NCI-H1694 treated with DMSO at 0.1 percent for 48 hours (cell line): Measurements from ENCODE around the gene FOXD2.

ENCODE experiments used
- DNase-seq: peaks from one replicate; lab custom pipeline; 2025; lab: John Stamatoyannopoulos, UW

Gene FOXD2

DNA sequence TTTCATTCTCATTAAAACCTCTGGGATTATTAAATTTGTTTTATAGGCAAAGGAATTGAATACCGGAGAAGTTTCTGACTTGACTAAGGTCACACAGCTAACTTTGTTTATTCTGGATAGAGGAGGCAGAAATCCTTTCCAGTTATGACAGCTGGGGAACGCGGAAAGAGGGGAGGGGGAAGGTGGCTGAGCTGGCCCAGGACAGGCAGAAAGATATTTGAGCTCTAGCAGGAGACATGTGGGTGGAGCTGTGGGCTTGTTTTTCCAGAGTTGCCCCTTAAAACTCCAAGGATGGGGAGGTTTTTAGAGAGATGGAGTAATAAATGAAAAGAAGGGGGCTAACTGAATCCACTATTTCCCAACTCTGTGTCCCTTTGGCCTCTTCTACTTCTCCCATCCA is 27.8 kb downstream of the FOXD2 start:
- DNase-seq = no peak

DNA sequence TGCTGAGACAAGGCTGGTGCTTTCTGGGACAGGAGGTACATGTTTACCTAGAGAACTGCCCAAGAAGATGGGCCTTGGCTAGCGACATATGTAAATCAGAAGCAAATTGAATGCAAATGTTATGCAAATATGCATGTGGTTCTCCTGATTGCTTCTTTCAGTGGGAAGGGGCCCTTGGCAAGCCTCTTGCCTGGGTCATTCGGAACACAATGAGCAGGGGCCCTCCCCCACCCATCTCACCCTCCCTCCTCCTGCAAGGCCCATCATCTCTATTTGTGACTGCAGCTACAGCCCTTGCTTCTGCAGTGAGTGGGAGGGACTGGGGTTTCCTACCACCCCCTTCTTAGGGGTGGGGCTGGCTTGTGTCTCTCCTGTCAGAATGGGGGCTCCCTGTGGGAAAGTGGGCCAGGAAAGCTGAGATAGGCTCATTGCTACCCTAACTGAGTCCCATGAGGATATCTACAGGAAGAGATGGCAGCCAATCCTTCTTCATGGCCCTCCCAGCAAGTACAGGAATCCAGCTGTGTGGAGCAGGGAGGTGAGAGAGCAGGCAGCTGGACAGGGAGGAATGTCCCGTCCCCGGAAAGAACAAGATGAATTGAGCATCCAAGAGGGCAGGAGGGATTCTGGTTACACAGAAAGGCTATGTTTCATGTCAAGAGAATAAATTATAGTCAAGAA is 31.0 kb downstream of the FOXD2 start:
- no peak for DNase-seq

DNA sequence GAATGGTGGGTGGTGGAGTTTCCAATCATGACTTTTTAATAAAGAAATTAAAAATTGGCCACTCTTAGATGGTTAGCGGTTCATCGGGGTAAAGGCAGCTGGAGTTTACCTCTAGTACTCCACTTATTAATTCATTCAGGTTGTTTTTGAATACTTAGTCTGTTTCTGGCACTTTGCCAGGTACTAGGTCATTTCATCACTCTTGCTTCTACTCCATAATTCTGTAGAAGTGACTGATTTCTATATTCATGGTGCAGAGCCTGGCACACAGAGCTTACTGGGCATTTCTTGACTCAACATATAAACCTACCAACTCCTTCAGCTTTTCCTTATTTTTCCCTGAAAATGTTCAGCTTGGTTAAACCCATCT is 31.5 kb downstream of the FOXD2 start:
- no peak for DNase-seq

DNA sequence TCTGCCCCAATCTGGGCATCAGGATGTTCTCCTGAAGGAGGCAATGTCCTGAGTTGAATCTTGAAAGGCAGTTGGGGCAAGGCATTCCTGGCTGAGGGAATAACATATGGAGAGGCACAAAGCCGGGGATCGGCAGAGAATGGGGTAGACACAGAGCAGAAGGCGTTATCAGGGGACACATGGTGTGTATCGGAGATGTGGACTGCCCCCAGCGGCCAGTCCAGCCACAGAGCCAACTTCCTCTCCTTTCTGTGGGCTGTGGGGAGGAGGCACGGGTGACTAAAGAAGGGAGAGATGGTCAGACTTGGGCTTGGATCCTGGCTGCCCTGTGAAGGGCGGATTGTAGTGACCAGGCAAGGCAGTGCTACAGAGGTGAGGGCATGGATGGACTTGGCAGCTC is 32.1 kb downstream of the FOXD2 start:
- DNase-seq = no peak

DNA sequence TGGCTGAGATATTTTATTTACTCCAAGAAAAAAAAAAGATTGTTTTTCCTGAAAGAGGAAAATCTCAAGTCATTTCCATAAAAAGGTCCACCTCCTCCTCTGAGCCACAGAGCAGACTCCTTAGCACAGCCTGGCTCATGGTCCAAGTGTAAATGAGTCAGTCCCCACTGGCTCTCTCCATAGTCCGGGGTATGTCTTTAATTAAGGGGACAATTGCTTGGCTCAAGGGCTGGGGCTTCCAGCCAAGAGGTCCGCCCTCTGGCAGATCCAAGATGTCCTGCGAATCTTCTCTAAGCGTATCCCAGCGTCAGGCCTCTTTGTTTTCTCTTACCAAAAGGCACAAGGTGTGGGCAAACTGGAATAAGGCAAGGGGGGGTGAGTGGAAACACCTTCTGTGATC is 33.3 kb downstream of the FOXD2 start:
- DNase-seq = no peak

DNA sequence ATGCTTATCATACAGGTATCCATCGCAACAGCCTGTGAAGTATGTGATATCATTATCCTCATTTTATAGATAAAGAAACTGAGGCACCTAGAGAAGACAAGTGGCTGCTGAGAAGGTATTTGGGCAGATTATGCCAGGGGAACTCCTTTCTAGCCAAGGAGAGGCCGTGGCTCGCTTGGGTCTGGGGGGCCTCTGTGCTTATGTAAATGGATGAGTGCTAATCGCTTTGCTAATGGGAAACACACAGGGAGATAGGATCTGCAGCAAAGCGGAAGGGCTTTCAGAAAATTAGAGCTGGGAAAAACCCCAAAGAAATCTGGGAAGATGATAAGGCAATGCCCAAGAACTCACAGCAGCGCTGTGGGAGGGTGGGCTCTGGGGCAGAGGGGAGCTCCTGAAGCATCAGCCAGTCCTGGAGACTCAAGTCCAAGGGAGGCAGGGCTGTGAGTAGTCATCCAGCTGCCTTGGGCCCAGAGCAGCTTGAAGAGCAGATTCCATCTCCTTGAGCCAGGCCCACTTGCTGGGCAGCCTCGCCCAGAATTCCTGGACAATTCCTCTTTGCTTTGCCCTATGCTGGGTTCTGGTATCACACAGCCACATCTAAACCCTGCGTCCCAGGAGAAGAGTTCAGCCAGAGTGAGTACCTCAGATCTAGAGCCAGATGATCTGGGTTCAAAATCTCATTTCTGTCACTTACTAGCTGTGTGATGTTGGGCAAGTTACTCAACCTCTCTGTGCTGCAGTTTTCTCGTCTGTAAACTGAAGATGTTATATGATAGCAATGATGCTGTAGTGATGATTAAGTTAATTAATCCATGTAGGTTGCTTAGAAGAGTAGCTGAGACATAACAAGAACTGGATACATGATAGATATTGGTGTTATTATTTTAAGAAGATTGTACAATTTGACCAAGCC is 36.7 kb downstream of the FOXD2 start:
- DNase-seq = no peak

DNA sequence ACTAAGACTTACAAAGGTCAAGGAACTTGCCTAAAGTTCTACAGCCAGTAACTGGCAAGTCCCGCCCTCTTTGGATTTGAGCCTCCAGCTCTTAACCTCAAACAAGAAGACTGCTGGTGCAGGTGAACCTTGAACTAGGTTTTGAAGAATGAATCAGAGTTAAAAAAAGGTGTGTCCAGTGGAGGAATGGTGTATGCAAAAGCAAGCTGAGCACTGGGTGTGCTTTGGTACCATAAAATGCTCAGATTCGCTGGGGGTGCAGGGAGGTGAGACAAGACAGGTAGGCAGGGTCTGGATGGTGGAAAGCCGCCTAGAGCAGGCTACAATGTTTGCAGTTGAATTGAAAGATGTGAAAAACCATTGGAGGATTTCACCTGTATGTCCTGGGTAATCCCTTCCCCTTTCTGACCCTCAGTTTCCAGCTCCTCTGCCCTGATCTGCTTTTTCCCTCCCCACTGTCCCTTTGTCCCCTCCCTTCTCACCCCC is 39.8 kb downstream of the FOXD2 start:
- DNase-seq = no peak

DNA sequence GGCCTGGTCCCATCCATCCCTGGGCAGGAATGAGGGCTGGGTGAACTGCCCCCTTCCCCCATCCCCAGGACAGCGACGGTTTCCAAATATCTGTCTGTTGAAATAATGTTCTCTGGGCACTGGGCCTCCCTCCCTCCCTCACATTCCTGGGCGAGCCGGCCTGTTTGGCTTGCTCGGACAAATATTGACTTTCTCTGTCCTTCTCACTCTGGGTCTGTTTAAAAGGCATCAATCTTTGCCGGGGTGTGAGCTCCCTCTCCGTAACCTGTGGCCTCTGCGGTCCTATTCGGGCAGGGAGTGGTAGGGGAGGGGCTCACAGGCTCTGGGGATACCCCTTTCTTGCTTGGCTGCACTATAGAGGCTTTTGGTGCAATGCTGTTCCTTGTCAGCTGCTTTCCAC is 40.2 kb downstream of the FOXD2 start:
- DNase-seq = no peak

DNA sequence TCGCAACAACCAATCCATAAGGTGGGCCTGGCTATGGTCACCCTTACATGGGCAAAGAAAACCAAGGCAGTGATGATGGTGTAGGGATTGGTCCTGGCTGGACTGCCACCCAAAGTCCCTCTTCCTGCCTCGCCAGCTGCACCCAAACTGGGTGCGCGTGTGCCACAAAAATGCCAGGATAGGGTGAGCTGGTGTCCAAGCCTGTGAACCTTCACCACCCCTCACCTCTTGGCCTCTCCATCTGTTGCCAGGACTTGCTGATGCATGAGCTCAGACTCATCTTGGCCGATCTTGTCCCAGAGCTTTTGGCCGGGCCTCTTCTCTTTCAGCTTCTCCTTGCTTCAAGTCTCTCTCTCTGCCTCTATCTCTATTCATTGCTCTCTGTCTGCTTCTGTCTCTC is 41.8 kb downstream of the FOXD2 start:
- no peak for DNase-seq

DNA sequence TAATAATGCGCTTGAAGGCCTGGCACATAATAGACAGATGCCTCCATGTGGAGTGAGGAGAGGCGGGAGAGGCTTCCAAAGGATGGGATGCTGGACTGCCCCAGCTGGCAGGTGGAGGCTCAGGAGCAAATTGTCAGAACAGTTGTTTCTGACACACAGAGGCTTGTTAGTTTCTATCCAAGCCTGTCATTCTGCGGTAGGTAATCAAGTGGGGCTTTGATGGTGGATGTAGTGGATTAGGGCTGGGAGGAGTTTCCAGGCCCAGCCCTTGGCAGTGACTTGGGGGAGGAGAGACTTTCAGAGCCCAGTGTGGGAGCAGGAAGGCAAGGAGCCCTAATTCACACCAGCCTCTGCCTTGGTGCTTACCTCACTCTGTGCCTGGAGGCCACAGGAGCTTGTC is 44.1 kb downstream of the FOXD2 start:
- no peak for DNase-seq

DNA sequence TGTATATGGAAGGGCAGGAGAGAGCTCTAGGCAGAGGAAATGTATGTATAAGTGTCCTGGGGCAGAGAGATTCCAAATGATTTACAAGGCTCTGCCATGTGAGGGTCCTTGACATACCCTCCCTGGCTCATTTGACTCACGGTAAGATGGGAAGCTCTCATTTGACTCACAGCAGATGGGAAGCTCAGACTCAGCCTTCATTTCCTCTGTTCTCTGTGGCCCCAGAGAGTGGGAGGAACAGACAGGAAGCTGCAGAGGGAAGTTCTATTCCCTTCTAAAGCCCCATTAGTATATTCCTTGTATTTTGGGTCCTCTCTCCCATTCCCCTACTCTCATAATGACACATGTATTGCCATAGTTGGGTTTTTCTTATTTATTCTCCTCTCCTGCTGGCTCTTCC is 44.9 kb downstream of the FOXD2 start:
- no peak for DNase-seq

DNA sequence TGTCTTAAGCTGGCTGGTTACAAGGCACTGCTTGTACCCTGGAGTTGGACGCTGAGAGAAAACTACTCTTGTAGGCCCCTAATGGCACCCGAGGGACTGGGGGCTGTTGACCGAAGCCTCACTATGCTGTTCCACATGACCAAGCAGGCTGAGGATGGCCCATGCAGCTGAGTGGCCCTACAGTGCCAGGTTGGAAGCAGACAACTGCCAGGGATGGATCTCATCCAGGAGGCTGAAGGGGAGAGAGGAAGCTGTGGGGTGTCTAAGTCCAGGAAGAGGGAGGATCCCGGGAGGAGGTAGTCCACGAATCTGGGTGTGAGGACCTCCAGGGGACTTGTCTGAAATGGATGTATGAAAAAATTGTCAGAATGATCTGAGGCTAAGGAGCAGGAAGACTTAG is 45.8 kb downstream of the FOXD2 start:
- no peak for DNase-seq

DNA sequence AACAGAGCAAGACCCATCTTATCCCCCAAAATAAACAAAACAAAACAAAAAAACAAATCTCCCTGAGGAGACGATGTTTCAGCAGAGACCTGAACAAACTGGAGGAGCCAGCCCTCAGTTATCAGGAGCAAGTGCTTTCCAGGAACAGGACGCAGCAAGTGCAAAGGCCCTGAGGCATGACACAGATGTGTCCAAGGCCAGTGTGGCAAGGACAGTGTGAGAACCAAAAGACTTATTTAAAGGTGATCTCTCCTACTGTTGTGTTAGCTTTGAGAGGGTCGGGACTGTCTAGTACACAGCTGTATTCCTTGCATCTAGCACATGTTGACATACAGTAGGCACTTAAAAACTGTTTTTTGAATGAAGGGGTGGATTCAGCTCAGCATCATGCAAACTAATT is 48.0 kb downstream of the FOXD2 start:
- DNase-seq = no peak

DNA sequence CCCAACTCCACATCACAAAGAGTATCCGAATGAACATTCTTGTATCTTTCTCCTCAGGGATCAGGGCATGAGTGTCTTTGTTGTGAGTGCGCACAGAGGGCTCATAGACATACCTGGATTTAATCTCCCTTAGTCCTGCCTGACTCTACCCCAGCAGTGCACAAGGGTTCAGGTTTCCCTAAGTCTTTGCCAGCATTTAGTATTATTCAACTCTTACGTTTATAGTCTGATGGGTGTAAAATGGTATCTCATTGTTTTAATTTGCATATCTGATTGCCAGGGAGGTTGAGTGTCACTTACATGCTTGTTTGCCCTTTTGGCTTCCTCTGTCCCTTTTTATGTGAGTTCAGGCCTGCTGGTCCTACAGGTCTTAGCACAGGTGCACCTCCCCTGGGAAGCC is 49.5 kb downstream of the FOXD2 start:
- DNase-seq = no peak

DNA sequence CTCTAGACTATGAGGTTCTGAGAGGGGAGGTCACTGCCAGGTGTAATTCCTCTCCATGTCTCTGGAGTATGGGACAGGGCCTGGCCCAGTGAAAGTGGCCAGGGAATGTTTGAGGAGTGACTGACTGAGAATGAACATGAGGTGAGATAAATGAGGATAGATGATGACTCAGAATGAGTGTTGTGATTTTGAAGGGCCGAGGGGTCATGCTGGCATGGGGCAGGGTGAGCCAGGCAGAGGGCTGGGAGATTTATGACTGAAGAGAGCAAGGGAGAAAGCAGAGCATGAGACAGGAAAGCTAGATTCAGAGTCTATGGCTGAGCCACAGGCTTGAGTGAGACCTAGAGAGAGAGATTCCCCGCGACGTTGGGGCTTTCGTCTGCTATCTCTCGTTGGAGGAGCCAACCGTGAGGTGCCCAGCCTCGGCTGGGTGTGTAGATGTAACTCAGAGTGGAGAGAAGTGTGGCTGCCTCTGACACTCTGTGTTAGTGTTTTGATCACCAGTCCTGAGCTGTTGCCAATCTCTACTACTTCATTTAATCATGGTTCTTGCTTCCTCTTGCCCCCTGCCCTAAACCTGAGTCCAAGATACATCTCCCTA is 50.1 kb downstream of the FOXD2 start:
- DNase-seq = no peak
